ENCODE data around the gene DCAF7.

The DCAF7 gene

GRCh38 chr17:63631062-63631461 is 80.8 kb downstream of the DCAF7 start:
- DNase-seq, result no peak

GRCh38 chr17:63631626-63632025 is 81.3 kb downstream of the DCAF7 start:
- DNase-seq, result no peak

- DNase-seq, result no peak
These were observed 83.5 kb downstream of the DCAF7 start for GRCh38 chr17:63633742-63634141.

GRCh38 chr17:63634163-63634562 is 83.9 kb downstream of the DCAF7 start:
- no peak for DNase-seq

GRCh38 chr17:63634816-63635215 is 84.5 kb downstream of the DCAF7 start:
- DNase-seq, result no peak

- no peak for DNase-seq
These were observed 85.0 kb downstream of the DCAF7 start for GRCh38 chr17:63635290-63635689.

GRCh38 chr17:63635787-63636186 is 85.5 kb downstream of the DCAF7 start:
- no peak for DNase-seq

GRCh38 chr17:63639125-63639524 is 88.8 kb downstream of the DCAF7 start:
- DNase-seq, result no peak

- DNase-seq, result no peak
These were observed 89.8 kb downstream of the DCAF7 start for GRCh38 chr17:63640038-63640437.

- no peak for DNase-seq
These were observed 91.6 kb downstream of the DCAF7 start for GRCh38 chr17:63641692-63642448.
